Mucosa of stomach (tissue), 1 donor: ENCODE results near the gene SPAST.

Experiments used
- H3K27me3 ChIP-seq: one replicate; pipeline ENCODE4 v1.7.0; 2013; ENCODE audit warnings: mild to moderate bottlenecking, low read length; ENCODE audit not compliant: control insufficient read depth, insufficient read depth
- H3K36me3 ChIP-seq: one replicate; pipeline ENCODE4 v1.7.0; 2013; ENCODE audit warnings: low read length; ENCODE audit not compliant: control insufficient read depth, insufficient read depth
- H3K4me1 ChIP-seq: one replicate; pipeline ENCODE4 v1.7.0; 2013; ENCODE audit warnings: mild to moderate bottlenecking, low read length; ENCODE audit not compliant: control insufficient read depth, insufficient read depth
- H3K4me3 ChIP-seq: one replicate; pipeline ENCODE4 v1.7.0; 2013; ENCODE audit warnings: low read length
- H3K9ac ChIP-seq: one replicate; pipeline ENCODE4 v1.7.0; 2013; ENCODE audit warnings: mild to moderate bottlenecking, low read length, moderate library complexity
- H3K9me3 ChIP-seq: one replicate; pipeline ENCODE4 v1.7.0; 2013; ENCODE audit warnings: mild to moderate bottlenecking, low read length, moderate library complexity; ENCODE audit not compliant: control insufficient read depth
- donor health status: Pancreatic carcinoma.

The SPAST gene

DNA sequence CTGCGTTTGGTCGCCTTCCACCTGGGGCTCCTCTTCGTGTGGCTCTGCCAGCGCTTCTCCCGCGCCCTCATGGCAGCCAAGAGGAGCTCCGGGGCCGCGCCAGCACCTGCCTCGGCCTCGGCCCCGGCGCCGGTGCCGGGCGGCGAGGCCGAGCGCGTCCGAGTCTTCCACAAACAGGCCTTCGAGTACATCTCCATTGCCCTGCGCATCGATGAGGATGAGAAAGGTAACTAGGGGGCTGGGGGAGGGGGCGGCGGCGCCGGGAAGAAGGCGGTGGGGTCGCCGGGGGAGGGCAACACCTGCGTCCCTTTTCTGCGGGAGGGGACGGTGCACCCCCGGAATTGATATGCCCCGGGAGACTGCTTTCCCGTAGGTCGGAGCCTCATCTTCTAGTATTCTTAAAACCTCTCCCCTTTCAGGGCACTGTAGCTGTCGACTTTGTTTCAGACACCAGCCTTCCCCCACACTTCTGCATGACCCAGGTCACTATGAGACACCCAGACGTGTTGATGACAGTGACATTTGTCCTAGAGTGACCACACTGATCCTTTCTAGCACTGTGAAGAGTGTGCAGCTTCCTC, 755 bp downstream of the SPAST start:
- Histone ChIP-seq H3K4me1 (no peaks in the 10 kb centered on the region), H3K36me3 (no peaks in the 10 kb centered on the region), H3K9ac (peak overlapping the region; percentile 66), H3K4me3 (peak overlapping the region; percentile 45), H3K9me3 (no peaks in the 10 kb centered on the region), H3K27me3 (no peaks in the 10 kb centered on the region)

GRCh38 chr2:32064713-32065112, 1.4 kb downstream of the SPAST start:
- H3K4me1 ChIP-seq: no peaks in the 10 kb centered on the region
- H3K36me3 ChIP-seq: no peaks in the 10 kb centered on the region
- H3K9me3 ChIP-seq: no peaks in the 10 kb centered on the region
- peak overlapping the region; percentile 45 for H3K4me3 ChIP-seq
- no peaks in the 10 kb centered on the region for H3K27me3 ChIP-seq
- peak overlapping the region; percentile 66 for H3K9ac ChIP-seq

DNA sequence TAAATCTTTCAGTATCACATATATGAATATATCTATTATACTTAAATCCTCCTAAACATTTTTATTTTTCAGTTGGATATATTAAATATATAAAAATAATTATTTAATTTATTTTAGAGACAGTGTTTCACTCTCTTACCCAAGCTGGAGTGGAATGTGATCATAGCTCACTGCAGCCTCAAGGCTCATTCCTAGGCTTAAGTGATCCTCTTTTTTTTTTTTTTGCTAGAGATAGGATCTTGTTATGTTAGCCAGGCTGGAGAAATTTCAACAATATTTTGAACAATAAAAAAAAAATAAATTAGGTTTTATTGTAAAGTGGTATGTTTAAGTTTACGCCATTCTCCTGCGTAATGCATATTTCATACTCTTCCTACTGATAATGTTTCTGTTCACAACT, 4.2 kb downstream of the SPAST start:
- H3K4me3 ChIP-seq: no peak overlapping the region
- no peaks in the 10 kb centered on the region for H3K9me3 ChIP-seq
- no peaks in the 10 kb centered on the region for H3K4me1 ChIP-seq
- no peaks in the 10 kb centered on the region for H3K27me3 ChIP-seq
- no peak overlapping the region for H3K9ac ChIP-seq
- no peaks in the 10 kb centered on the region for H3K36me3 ChIP-seq

DNA sequence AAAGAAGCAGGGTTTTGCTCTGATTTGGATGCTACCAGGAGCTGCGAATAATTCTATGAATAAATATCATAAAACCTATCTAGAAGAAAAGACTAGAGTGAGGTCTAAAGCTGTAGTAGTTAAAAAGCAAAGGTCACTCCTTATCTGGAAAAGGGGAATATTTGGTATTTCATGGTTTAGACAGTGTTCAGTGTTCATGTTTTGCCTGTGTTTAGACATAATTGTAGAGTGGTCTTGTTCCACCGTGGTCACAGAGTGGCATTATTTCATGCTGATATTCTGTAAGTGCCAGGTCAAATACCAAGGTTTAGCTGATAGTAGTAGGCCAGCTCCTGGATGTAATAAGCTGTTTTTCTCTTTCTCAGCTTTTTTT, 10.8 kb downstream of the SPAST start:
- Histone ChIP-seq H3K9me3 (no peaks in the 10 kb centered on the region), H3K9ac (no peak overlapping the region), H3K36me3 (no peaks in the 10 kb centered on the region), H3K4me3 (no peak overlapping the region), H3K4me1 (no peaks in the 10 kb centered on the region), H3K27me3 (no peaks in the 10 kb centered on the region)

DNA sequence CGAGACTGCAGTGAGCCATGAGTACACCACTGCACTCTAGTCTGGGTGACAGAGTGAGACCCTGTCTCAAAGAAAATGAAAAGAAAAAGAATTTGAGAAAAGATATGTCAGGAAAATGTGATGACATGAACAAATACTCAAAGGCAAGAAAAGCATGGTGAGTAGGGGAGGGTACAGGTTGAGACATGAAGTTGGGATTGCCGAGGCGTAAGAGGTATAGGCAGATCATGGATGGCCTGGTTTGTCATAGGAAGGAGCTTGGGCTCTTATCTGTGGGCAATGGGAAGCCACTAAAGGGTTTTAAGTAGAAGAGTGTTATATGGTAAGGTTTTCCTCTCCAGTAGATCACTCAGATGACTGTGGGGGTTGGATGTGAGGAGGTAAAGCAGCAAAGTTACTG, 32.3 kb downstream of the SPAST start:
- no peak overlapping the region for H3K4me3 ChIP-seq
- no peaks in the 10 kb centered on the region for H3K4me1 ChIP-seq
- H3K36me3 ChIP-seq: no peaks in the 10 kb centered on the region
- no peaks in the 10 kb centered on the region for H3K9me3 ChIP-seq
- H3K27me3 ChIP-seq: no peaks in the 10 kb centered on the region
- no peak overlapping the region for H3K9ac ChIP-seq

GRCh38 chr2:32108111-32108510, 44.8 kb downstream of the SPAST start:
- no peaks in the 10 kb centered on the region for H3K4me1 ChIP-seq
- peaks cover 3% of the 10 kb centered on the region for H3K9me3 ChIP-seq
- H3K27me3 ChIP-seq: no peaks in the 10 kb centered on the region
- peaks cover 5% of the 10 kb centered on the region for H3K36me3 ChIP-seq
- H3K9ac ChIP-seq: no peak overlapping the region
- no peak overlapping the region for H3K4me3 ChIP-seq

GRCh38 chr2:32118055-32118454, 54.7 kb downstream of the SPAST start:
- Histone ChIP-seq H3K9ac (no peak overlapping the region), H3K27me3 (no peaks in the 10 kb centered on the region), H3K4me3 (no peak overlapping the region), H3K9me3 (no peaks in the 10 kb centered on the region), H3K36me3 (no peaks in the 10 kb centered on the region), H3K4me1 (no peaks in the 10 kb centered on the region)

DNA sequence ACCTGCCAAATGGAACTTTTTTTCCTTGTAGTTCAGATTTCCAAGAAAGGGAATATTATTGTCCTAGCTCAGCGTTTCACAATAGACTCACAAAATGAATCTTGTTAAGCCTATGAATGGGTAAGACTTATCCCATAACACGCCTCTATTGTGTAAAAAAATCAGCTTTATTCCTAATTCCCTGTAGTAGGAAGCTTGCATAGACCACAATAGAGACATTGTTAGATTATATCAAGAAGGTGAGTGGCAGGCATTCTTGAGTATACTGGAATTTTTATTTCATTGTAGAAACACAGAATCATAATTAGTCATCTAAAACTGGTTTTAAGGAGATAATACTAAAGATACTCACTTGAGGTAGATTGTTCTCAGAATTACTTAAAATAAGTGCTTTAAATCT, 55.8 kb downstream of the SPAST start:
- Histone ChIP-seq H3K9me3 (no peaks in the 10 kb centered on the region), H3K9ac (no peak overlapping the region), H3K27me3 (no peaks in the 10 kb centered on the region), H3K4me3 (no peak overlapping the region), H3K4me1 (no peaks in the 10 kb centered on the region), H3K36me3 (no peaks in the 10 kb centered on the region)

GRCh38 chr2:32124660-32125059, 61.3 kb downstream of the SPAST start:
- Histone ChIP-seq H3K27me3 (no peaks in the 10 kb centered on the region), H3K9ac (no peak overlapping the region), H3K36me3 (no peaks in the 10 kb centered on the region), H3K4me3 (no peak overlapping the region), H3K9me3 (no peaks in the 10 kb centered on the region), H3K4me1 (no peaks in the 10 kb centered on the region)

DNA sequence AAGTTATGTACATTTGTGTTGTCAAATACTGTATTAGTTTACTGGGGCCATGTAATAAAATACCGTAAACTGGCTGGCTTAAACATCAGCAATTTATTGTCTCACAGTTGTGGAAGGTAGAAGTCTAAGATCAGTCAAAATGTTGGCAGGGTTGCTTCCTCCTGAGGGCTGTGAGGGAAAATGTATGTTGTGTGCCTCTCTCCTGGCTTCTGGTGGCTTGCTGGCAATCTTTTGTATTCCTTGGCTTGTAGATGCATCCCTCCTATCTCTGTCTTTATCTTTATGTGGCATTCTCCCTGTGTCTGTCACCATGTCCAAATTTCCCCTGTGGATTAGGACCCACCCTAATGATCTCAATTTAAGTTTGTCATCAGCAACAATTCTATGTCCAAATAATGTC, 65.3 kb downstream of the SPAST start:
- Histone ChIP-seq H3K9ac (no peak overlapping the region), H3K9me3 (no peaks in the 10 kb centered on the region), H3K36me3 (no peaks in the 10 kb centered on the region), H3K4me3 (no peak overlapping the region), H3K27me3 (no peaks in the 10 kb centered on the region), H3K4me1 (no peaks in the 10 kb centered on the region)

DNA sequence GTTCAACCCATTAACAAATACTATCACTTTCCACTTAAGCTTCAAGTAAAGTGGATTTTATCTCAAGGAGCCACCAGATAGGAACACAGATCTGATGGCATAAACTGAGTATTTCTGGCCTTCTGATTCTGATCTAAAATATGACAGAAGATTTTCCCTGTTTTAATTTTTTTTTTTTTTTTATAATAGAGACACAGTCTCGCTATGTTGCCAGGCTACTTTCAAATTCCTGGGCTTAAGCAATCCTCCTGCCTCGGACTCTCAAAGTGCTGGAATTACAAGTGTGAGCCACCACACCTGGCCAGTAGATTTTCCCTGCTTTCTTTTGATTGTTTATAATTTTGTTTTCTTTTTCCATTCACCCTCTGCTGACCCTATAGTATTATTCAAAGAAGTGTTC, 65.7 kb downstream of the SPAST start:
- no peaks in the 10 kb centered on the region for H3K4me1 ChIP-seq
- no peaks in the 10 kb centered on the region for H3K9me3 ChIP-seq
- no peak overlapping the region for H3K4me3 ChIP-seq
- H3K27me3 ChIP-seq: no peaks in the 10 kb centered on the region
- H3K36me3 ChIP-seq: no peaks in the 10 kb centered on the region
- H3K9ac ChIP-seq: no peak overlapping the region

GRCh38 chr2:32135409-32135808, 72.1 kb downstream of the SPAST start:
- H3K4me3 ChIP-seq: no peak overlapping the region
- H3K4me1 ChIP-seq: no peaks in the 10 kb centered on the region
- H3K9ac ChIP-seq: no peak overlapping the region
- no peaks in the 10 kb centered on the region for H3K27me3 ChIP-seq
- H3K9me3 ChIP-seq: no peaks in the 10 kb centered on the region
- no peaks in the 10 kb centered on the region for H3K36me3 ChIP-seq

DNA sequence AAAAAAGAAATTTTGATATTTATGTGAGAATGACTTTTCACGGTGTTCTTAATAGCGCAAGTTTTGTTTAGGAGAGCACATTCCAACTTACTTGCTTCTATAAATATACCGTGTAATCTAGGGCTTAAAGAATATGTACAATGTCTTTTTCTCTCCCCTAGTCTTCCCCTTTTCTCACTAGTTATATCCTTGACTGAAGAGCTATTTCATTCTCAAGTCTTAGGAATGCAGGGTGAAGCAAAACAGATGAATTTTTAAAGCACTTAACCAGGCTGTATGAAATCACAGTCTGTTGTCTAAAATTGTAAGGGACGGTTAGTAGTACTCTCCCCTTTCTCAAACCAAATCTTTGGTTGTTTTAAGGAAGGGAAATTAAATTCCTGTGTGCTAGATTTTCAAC, 72.7 kb downstream of the SPAST start:
- no peak overlapping the region for H3K4me3 ChIP-seq
- H3K27me3 ChIP-seq: no peaks in the 10 kb centered on the region
- H3K9ac ChIP-seq: no peak overlapping the region
- H3K36me3 ChIP-seq: no peaks in the 10 kb centered on the region
- no peaks in the 10 kb centered on the region for H3K4me1 ChIP-seq
- no peaks in the 10 kb centered on the region for H3K9me3 ChIP-seq
